Left forelimb (tissue), 1 donor: Measurements from ENCODE around the gene ATP1A3.
A peak's percentile ranks its signal among the peaks of the same experiment; 100 is the strongest.
"Not testable (repeated sequence)": the region's sequence is repeated elsewhere in the genome, so short reads cannot be mapped to it uniquely, and the experiment has no call there.

ENCODE experiments used
- DNase-seq: peaks from one replicate; pipeline ENCODE4 v3.0.0-alpha.2; 2018; ENCODE audit warnings: low spot score

ATP1A3 gene

DNA sequence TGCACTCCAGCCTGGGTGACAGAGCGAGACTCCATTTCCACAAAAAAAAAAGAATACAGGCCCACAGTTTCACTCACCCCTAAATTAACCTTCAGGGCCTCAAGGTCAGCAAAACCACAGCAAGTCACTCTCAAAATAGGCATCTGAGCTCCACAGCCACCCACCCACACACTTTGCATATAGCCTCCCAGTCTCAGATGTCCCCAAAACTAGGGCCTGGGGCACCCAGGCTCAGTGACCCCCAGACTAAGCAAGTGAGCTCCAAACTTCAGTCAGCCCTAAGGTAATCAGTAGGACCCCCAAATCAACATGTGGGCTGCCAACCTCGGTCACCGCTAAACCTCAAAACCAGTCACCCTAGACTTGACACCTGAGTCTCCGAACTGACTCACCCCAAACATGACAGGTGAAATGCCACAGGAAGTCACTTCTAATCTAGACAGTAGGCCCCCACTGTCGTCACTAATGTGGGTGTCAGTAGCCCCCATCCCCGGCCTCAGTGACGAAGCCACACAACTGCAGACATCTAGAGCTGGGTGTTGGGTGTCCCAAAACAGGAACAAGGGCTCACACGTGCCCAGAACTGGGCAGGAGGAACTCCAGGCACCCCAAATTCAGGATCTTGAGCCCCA, 48.8 kb downstream of the ATP1A3 start:
- DNase-seq, result no peak

- no peak for DNase-seq
These were observed 49.7 kb downstream of the ATP1A3 start for GRCh38 chr19:41944336-41944735.

DNA sequence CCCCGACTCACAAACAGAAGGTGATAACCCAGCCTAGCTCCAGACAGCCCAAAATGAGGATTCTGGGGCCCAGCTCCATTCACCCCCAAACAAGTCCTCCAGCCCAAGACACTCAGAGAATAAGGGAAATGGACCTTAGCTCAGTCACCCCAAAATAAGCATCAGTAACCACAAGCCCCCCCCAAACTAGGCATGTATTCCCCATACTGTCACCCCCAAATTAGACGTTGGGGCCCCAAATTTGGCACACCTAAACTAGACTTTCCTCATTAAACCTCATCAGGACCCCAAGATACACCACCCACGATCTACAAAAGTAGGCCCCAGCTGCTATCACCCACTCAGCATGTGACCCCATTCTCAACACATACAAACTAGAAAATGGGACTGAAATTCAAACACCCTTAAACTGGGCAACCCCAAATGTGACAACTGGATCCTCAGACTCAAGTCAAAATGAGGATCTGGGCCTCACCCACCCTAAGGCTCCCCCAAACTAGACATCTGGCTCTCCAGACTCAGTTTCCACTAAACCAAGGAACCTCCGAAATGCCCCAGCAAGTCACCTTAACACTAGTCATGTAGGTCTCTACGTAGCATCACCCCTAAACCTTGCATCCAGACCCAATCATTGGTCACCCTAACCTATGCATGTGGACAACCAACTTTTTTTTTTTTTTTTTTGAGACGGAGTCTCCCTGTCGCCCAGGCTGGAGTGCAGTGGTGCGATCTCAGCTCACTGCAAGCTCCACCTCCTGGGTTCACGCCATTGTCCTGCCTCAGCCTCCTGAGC, 52.4 kb downstream of the ATP1A3 start:
- DNase-seq, result no peak

GRCh38 chr19:41940731-41941409, 53.2 kb downstream of the ATP1A3 start:
- DNase-seq, result no peak

- DNase-seq, result peak; percentile 75
These were observed 53.9 kb downstream of the ATP1A3 start for GRCh38 chr19:41939861-41940730.

DNA sequence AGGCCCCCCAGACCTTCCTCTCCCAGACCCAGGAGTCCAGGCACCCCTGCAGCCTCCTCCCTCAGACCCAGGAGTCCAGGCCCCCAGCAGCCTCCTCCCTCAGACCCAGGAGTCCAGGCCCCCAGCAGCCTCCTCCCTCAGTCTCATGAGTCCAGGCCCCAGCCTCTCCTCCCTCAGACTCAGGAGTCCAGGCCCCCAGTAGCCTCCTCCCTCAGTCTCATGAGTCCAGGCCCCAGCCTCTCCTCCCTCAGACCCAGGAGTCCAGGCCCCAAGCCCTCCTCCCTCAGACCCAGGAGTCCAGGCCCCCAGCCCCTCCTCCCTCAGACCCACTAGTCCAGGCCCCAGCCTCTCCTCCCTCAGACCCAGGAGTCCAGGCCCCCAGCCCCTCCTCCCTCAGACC, 54.8 kb downstream of the ATP1A3 start:
- not testable (repeated sequence) for DNase-seq

GRCh38 chr19:41937525-41938468, 56.2 kb downstream of the ATP1A3 start:
- DNase-seq, result no peak

DNA sequence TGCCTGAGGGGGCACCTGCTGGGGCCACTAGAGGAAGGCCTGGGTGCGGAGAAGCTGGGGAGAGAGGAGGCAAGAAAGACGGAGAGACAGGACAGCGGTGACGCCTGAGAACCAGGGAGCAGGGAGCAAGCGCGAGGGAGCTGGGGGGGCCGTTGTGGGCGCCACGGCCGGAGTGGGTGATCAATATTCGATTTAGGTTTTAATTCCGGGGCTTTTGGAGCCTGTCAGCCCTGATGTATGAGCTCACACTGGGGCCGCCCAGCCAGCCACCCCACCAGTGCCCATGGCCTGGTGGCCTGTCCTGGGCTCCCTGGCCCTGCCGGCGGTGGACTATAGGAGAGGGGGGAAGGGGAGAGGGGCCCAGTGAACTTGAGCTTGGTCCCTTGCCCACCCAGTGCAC, 57.1 kb downstream of the ATP1A3 start:
- no peak for DNase-seq

- DNase-seq, result no peak
These were observed 57.6 kb downstream of the ATP1A3 start for GRCh38 chr19:41936416-41936850.

DNA sequence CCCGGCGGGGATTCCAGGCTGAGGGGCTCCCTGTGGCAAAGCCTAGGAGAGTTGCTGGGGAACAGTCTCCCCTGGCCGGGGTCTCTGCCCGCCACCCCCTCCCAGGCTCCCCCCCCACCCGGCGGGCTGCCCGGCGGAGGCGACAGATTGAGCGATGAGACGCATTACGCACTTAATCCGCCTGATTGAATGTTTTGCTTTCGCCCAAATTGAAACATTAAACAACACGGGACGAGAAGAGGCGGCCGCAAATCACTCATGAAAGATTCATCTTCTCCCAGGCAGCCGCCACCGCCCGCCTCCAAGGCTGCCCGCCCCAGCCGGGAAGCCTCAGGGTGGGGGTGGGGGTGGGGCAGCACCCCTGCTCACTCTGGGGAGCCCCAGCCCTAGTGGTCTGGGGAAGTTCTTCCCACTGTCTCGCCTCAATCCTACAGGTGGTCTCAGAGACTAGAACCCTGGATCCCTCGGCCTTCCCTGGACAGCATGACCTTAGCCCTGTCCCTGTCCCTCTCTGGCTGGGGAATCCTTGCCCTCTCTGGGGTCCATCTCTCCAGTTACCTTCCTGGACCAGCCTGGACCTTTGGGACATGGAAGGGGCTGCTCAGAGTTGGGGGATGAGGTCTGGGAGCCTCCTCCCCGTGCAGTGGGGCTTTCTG, 58.1 kb downstream of the ATP1A3 start:
- no peak for DNase-seq

GRCh38 chr19:41934849-41935374, 59.1 kb downstream of the ATP1A3 start:
- no peak for DNase-seq

DNA sequence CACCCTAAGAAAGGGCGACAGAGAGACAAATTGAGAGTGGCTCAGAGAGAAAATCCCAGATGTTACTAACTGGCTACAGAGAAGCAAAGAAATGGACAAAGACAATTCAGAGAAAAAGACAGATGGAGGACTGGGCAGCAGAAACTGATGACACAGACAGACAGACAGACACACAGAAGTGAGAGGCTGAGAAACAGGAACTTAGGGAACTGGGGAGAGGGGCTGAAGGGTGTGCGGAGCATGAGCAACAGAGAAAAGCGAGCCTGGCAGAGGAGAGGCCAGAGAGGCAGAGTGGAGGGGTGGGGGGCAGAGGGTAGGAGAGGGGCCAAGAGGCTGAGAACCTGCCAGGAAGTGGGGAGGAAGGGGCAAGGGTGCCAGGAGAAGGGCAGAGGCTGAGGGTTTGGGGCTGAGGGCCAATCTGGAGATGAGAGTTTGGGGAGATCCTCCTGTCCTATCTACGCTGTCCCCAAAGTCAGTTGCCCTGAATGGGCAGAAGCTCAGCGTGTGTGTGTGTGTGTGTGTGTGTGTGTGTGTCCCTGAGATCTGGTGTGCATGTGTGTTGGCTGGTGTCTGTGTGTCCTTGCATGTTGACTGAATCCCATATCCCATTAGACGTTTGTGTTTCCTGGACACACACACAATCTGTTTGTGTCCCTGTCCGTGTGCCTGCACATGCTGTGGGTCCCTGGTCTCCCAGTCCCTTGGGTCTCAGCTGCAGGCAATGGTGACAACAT, 60.2 kb downstream of the ATP1A3 start:
- DNase-seq, result no peak

DNA sequence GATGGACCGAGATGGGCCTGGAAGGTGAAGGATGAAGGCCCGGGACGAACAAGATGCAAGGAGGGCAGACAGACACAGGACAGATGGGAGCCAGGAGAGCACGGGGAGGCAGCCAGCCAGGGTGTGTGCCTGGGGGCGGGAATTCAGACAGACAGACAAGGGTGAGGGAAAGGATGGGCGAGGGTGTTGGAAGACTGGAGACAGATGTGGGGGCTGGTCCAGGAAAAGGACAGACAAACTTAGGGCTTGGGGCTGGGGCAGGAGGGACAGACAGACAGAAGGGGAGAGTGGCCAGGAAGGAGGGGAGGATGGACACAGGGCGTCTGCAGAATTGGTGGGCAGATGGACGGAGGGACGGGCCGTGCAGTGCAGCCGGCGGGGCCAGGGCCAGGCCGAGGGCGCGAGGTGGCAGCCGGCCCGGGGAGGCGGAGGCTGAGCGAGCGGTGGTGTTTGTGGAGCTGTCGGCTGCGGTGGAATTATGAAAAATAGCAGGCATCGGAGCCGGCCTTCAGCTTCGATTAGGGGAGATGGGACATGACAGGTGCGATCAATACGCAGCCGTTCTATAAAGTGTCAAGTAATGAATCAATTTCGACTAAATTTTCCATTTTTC, 61.2 kb downstream of the ATP1A3 start:
- DNase-seq, result no peak

GRCh38 chr19:41932259-41932719, 61.7 kb downstream of the ATP1A3 start:
- no peak for DNase-seq

GRCh38 chr19:41930926-41931592, 63.0 kb downstream of the ATP1A3 start:
- DNase-seq, result no peak

DNA sequence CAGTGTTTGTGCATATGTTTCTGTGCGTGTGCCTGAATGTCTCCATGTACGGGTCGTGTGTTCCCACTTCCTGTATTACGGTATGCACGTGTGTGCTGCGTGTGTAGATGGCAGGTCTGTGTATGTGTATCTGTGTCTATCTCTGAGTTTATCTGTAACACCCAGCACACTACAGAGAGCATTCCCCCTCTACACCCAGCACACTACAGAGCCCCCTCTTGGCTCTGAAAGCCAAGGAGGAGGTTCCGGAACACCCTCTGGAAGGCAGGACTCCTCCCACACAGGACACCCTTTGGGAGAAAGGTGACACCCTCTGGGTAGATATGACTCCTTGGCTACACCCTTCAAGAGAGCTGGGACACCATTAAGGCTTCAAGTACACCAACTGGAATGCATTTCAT, 63.7 kb downstream of the ATP1A3 start:
- DNase-seq, result no peak

DNA sequence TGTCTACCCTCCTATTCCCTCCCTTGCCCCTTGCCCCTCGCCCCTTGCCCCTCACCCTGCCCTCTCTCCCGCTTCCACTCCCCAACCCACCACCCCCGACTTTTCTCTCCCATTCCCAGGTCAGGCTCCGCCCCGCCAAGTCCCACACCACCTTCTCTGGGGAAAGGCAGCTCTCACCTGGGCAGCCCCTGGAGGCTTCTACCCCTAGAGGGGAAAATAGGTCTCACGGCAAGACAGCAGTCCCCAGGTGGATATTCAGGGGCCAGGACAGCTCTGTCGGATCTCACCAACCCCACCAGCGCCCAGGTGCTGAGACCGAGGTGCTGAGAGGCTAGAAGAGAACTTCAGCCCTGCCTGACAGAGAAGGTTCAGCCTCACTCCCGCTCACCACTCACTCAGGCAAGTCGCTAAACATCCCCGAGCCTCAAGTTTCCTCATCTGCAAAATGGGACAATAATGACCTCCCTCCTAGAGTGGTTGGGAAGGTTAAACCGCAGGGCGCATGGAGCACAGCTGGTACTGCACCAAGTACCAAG, 64.4 kb downstream of the ATP1A3 start:
- no peak for DNase-seq
